H1 (cell line): ENCODE results near the gene SNRK. TPM values are rescaled to one million over a fixed set of nuclear protein-coding genes. Genes with fewer than 3 reads are reported as not detected.

Experiments
- CTCF ChIA-PET: fragments of 300-600 bp; sonication (Branson Sonifier 250); formaldehyde crosslinking; loops from one replicate; lab custom pipeline; 2021; ENCODE audit not compliant: partially characterized antibody; lab: Charles Lee
- POLR2A ChIA-PET: fragments of 300-600 bp; sonication (Branson Sonifier 250); formaldehyde crosslinking; loops from one replicate; lab custom pipeline; 2021; ENCODE audit warnings: inconsistent platforms; ENCODE audit not compliant: partially characterized antibody; lab: Charles Lee
- DNase-seq, 2 experiments: peaks; one replicate each; pipeline versions ENCODE4 v3.0.0 to v3.0.0-alpha.2; 2010 to 2022; ENCODE audit warnings: low spot score in 2 of 2, low read depth in 1 of 2, mixed read lengths in 1 of 2
- FAIRE-seq: peaks from 2 replicates; lab custom pipeline; 2011; peaks lifted over from hg19 to GRCh38; lab: Jason Lieb, UNC
- H2AFZ ChIP-seq: 2 replicates; pipeline ENCODE4 v1.8.1; 2012; ENCODE audit warnings: low read length, inconsistent platforms
- H2AK5ac ChIP-seq: 2 replicates; pipeline ENCODE4 v1.6.1; 2013; ENCODE audit warnings: low read depth, low read length
- H2BK120ac ChIP-seq: replicated peaks from 2 replicates; pipeline ENCODE3; 2013; ENCODE audit warnings: low read depth, low read length, inconsistent platforms
- H2BK12ac ChIP-seq: 2 replicates; pipeline ENCODE4 v1.6.1; 2013; ENCODE audit warnings: low read depth, low read length
- H2BK15ac ChIP-seq: 2 replicates; pipeline ENCODE4 v1.6.1; 2013; ENCODE audit warnings: low read length
- H2BK20ac ChIP-seq: 2 replicates; pipeline ENCODE4 v1.6.1; 2013; ENCODE audit warnings: low read length
- H2BK5ac ChIP-seq: 2 replicates; pipeline ENCODE4 v1.6.1; 2013; ENCODE audit warnings: low read depth, low read length
- H3K14ac ChIP-seq: 2 replicates; pipeline ENCODE4 v1.6.1; 2013; ENCODE audit warnings: inconsistent platforms; ENCODE audit not compliant: insufficient read length
- H3K18ac ChIP-seq: 2 replicates; pipeline ENCODE4 v1.6.1; 2013; ENCODE audit warnings: low read length; ENCODE audit errors: extremely low read depth
- H3K23ac ChIP-seq: 2 replicates; pipeline ENCODE4 v1.6.1; 2013; ENCODE audit warnings: inconsistent platforms; ENCODE audit not compliant: insufficient read length
- H3K23me2 ChIP-seq: 2 replicates; pipeline ENCODE4 v1.6.1; 2013; ENCODE audit warnings: low read depth, low read length
- H3K27ac ChIP-seq: 2 replicates; pipeline ENCODE4 v1.6.1; 2011; ENCODE audit warnings: low read depth, low read length, inconsistent platforms
- H3K27me3 ChIP-seq, 4 experiments: replicated peaks in 1 of 4; 1 replicate in 1 of 4; 2 replicates in 3 of 4; pipeline versions ENCODE4 v1.6.1 to v1.8.1; 2011 to 2013; ENCODE audit warnings: low read length in 3 of 4, mild to moderate bottlenecking in 3 of 4, inconsistent platforms in 2 of 4, mixed read lengths in 2 of 4, moderate library complexity in 1 of 4; ENCODE audit not compliant: control insufficient read depth in 3 of 4, insufficient read depth in 3 of 4; ENCODE audit errors: extremely low read depth in 1 of 4
- H3K36me3 ChIP-seq, 4 experiments: 2 replicates each; pipeline versions ENCODE4 v1.6.1 to v1.8.1; 2011 to 2013; ENCODE audit warnings: mild to moderate bottlenecking in 4 of 4, low read length in 3 of 4, moderate library complexity in 2 of 4, control low read depth in 1 of 4, inconsistent platforms in 1 of 4; ENCODE audit not compliant: insufficient read depth in 4 of 4, control insufficient read depth in 2 of 4
- H3K4ac ChIP-seq: replicated peaks from 2 replicates; pipeline ENCODE3; 2013; ENCODE audit warnings: low read length, low read depth, mixed read lengths, inconsistent platforms; ENCODE audit not compliant: insufficient read length
- H3K4me1 ChIP-seq, 4 experiments: replicated peaks in 1 of 4; 1 replicate in 1 of 4; 2 replicates in 3 of 4; pipeline versions ENCODE4 v1.6.1 to v1.8.1; 2011 to 2013; ENCODE audit warnings: low read length in 3 of 4, inconsistent platforms in 2 of 4, mixed read lengths in 1 of 4; ENCODE audit not compliant: insufficient read depth in 4 of 4, control insufficient read depth in 3 of 4
- H3K4me2 ChIP-seq, 2 experiments: 2 replicates each; pipeline versions ENCODE4 v1.6.1 to v1.8.1; 2011 to 2013; ENCODE audit warnings: low read depth in 2 of 2, low read length in 2 of 2, control low read depth in 1 of 2, inconsistent platforms in 1 of 2, mild to moderate bottlenecking in 1 of 2; ENCODE audit not compliant: insufficient read depth in 1 of 2
- H3K4me3 ChIP-seq, 4 experiments: fragments of 200-600, 300-600 bp in 1 of 4; sonication (generic), shearing (Covaris generic), sonication (Bioruptor Twin) in 1 of 4; 2 replicates each; pipeline versions ENCODE4 v1.5.1 to v1.8.1; 2011 to 2016; ENCODE audit warnings: low read length in 4 of 4, low read depth in 3 of 4, control low read depth in 2 of 4, inconsistent platforms in 2 of 4, mild to moderate bottlenecking in 2 of 4, mixed read lengths in 1 of 4, moderate library complexity in 1 of 4; ENCODE audit not compliant: insufficient read depth in 2 of 4; ENCODE audit errors: extremely low read depth in 1 of 4
- H3K56ac ChIP-seq: replicated peaks from 2 replicates; pipeline ENCODE3; 2013; ENCODE audit warnings: low read depth, mild to moderate bottlenecking, mixed read lengths, low read length, inconsistent platforms; ENCODE audit not compliant: insufficient read length
- H3K79me1 ChIP-seq: 2 replicates; pipeline ENCODE4 v1.6.1; 2013; ENCODE audit warnings: low read depth, low read length, control low read depth
- H3K79me2 ChIP-seq, 2 experiments: 2 replicates each; pipeline versions ENCODE4 v1.6.1 to v1.8.1; 2012 to 2013; ENCODE audit warnings: low read length in 2 of 2, mild to moderate bottlenecking in 2 of 2, inconsistent platforms in 1 of 2; ENCODE audit not compliant: insufficient read depth in 2 of 2, control insufficient read depth in 1 of 2
- H3K9ac ChIP-seq, 4 experiments: replicated peaks in 1 of 4; 1 replicate in 1 of 4; 2 replicates in 3 of 4; pipeline versions ENCODE4 v1.6.1 to v1.8.1; 2011 to 2013; ENCODE audit warnings: low read depth in 3 of 4, low read length in 3 of 4, control low read depth in 2 of 4, mild to moderate bottlenecking in 2 of 4, moderate library complexity in 2 of 4, inconsistent platforms in 1 of 4; ENCODE audit errors: extremely low read depth in 1 of 4
- H3K9me3 ChIP-seq, 2 experiments: 2 replicates each; pipeline versions ENCODE4 v1.6.1 to v1.8.1; 2012 to 2013; ENCODE audit warnings: mild to moderate bottlenecking in 2 of 2, moderate library complexity in 2 of 2, control low read depth in 1 of 2, inconsistent platforms in 1 of 2, low read depth in 1 of 2, low read length in 1 of 2, mixed read lengths in 1 of 2; ENCODE audit not compliant: insufficient read depth in 2 of 2
- H4K20me1 ChIP-seq, 2 experiments: replicated peaks in 1 of 2; 2 replicates each; pipeline versions ENCODE3 to v1.8.1; 2011 to 2013; ENCODE audit warnings: inconsistent platforms in 2 of 2, low read length in 2 of 2, mild to moderate bottlenecking in 1 of 2; ENCODE audit not compliant: insufficient read depth in 2 of 2, control insufficient read depth in 1 of 2
- H4K5ac ChIP-seq: 2 replicates; pipeline ENCODE4 v1.6.1; 2013; ENCODE audit warnings: low read length, low read depth, mixed read lengths, inconsistent platforms; ENCODE audit not compliant: insufficient read length
- H4K8ac ChIP-seq: 2 replicates; pipeline ENCODE4 v1.8.0; 2013; ENCODE audit warnings: mild to moderate bottlenecking, moderate library complexity, low read length, inconsistent platforms; ENCODE audit not compliant: insufficient read depth; ENCODE audit errors: extremely low read depth
- H4K91ac ChIP-seq: replicated peaks from 2 replicates; pipeline ENCODE3; 2013; ENCODE audit warnings: low read length, mixed read lengths, inconsistent platforms; ENCODE audit not compliant: insufficient read length
- E2F6 ChIP-seq: IDR thresholded peaks from 2 replicates; pipeline ENCODE4 v1.6.1; 2012; ENCODE audit warnings: inconsistent platforms
- KDM1A ChIP-seq: fragments of 200-600, 300-600 bp; sonication (generic); IDR thresholded peaks from 2 replicates; pipeline ENCODE4 v1.7.1; 2016; ENCODE audit warnings: mild to moderate bottlenecking, low read length, borderline replicate concordance
- MAFK ChIP-seq: IDR thresholded peaks from 2 replicates; pipeline ENCODE4 v1.6.1; 2012; ENCODE audit warnings: low read depth, mild to moderate bottlenecking, improper control_type of control experiment, low read length
- RXRA ChIP-seq: IDR thresholded peaks from 2 replicates; pipeline ENCODE4 v1.6.1; 2011; ENCODE audit warnings: low read depth, mild to moderate bottlenecking, low read length, moderate library complexity; ENCODE audit not compliant: insufficient read depth
- TAF7 ChIP-seq: optimal IDR thresholded peaks from 2 replicates; pipeline ENCODE3; 2011; ENCODE audit warnings: low read depth, mild to moderate bottlenecking, inconsistent platforms, low read length, moderate library complexity, borderline replicate concordance
- TEAD4 ChIP-seq: IDR thresholded peaks from 2 replicates; pipeline ENCODE4 v1.6.1; 2012; ENCODE audit warnings: low read depth, low read length, inconsistent platforms, mixed read lengths
- WGBS, 2 experiments: shearing (Covaris generic) in 1 of 2; methylation state at CpG; one replicate each; pipeline versions ENCODE4 v1.1.6 to v1.1.7; 2013 to 2015; ENCODE audit warnings: low lambda C conversion rate in 2 of 2, mixed read lengths in 2 of 2, inconsistent platforms in 1 of 2, low coverage in 1 of 2, missing lambda C conversion rate in 1 of 2; ENCODE audit not compliant: insufficient replicate concordance in 2 of 2, insufficient coverage in 1 of 2, insufficient read length in 1 of 2; ENCODE audit errors: extremely low coverage in 1 of 2, missing lambda C conversion rate in 1 of 2; 5-methylcytosine and 5-hydroxymethylcytosine counted together
- polyA plus RNA-seq, 7 experiments: library from polyadenylated mRNA; depleted of rRNA in 3 of 7; stranded (reverse) in 5 of 7; unstranded in 2 of 7; fragments of >200 nt in 5 of 7; fragments of 200-250 nt in 2 of 7; gene quantifications; 1 replicate in 5 of 7; 2 replicates in 1 of 7; 4 replicates in 1 of 7; pipeline versions ENCODE4 v1.2.1 to v1.2.3, GENCODE V29; 2011 to 2013; ENCODE audit warnings: missing spikeins in 2 of 7, mixed read lengths in 2 of 7
- total RNA-seq: library from RNA; stranded (reverse); fragmentation: NEBNext Ultra II Directional; extraction: Animal tissue kit (Norgen Biotek cat#: 25700); gene quantifications from 2 replicates; pipeline ENCODE4 v1.2.1, GENCODE V29; 2021
- TF ChIP-seq, protein P1 (sequence below): IDR thresholded peaks from 2 replicates; pipeline ENCODE4 v1.6.1; 2012; ENCODE audit warnings: inconsistent platforms

Gene SNRK
- total and polyA plus RNA-seq, 2 of the 8 experiments (the other 6 are each of a cell fraction or from before 2014, with no cell fraction given), result 4.4 to 11.7 TPM

DNA sequence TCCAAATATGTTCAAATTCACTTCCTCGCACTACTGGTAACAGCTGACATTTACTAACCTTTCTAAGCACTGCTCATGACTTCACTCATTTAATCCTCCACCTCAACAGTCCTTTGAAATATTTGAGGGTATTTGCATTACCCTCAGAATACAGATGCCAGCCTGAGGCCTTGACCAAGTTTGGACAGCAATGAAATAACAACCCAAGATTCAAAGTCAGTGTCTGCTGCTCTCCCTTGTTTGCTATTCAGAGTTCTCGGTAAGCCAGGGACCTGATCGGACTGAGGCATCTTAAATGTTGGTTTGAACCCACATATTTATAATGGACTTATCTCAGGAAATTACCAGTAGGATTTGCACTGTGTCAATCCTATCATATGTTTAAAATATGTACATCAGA, 19.9 kb upstream of the SNRK start:
- Histone ChIP-seq H3K79me1 (no peaks in the 10 kb centered on the region), H4K91ac (no peak overlapping the region), H3K36me3 (no peaks in the 10 kb centered on the region), H3K27me3 (no peaks in the 10 kb centered on the region), H2BK20ac (no peak overlapping the region), H3K56ac (no peak overlapping the region), H4K5ac (no peak overlapping the region), H3K4ac (no peak overlapping the region), H3K9ac (no peak overlapping the region), H2BK120ac (no peak overlapping the region), H3K4me1 (no peaks in the 10 kb centered on the region), H3K79me2 (no peaks in the 10 kb centered on the region), H2BK5ac (no peak overlapping the region), H4K20me1 (no peaks in the 10 kb centered on the region), H2AK5ac (no peak overlapping the region), H3K27ac (no peak overlapping the region), H3K4me2 (no peak overlapping the region), H4K8ac (no peak overlapping the region), H3K23ac (no peak overlapping the region), H2AFZ (no peak overlapping the region), H2BK15ac (no peak overlapping the region), H2BK12ac (no peak overlapping the region), H3K4me3 (no peak overlapping the region), H3K9me3 (no peaks in the 10 kb centered on the region), H3K23me2 (no peaks in the 10 kb centered on the region), H3K18ac (no peak overlapping the region), H3K14ac (no peak overlapping the region)
- FAIRE-seq (no peak), DNase-seq (no peak)
- ChIA-PET POLR2A (no interaction called here), CTCF (interaction anchor here (1.0 kb wide), 1 partner anchor 11 kb away, joined by 4 read pairs; no protein-coding TSS in a partner anchor)
- 59% methylated on average over 3 of the region's 3 CpGs; no CpG with 5 or more reads in 1 of the 2 experiments for WGBS, 2 experiments
- no peak for TF ChIP-seq MAFK
- TF ChIP-seq, protein P1, sequence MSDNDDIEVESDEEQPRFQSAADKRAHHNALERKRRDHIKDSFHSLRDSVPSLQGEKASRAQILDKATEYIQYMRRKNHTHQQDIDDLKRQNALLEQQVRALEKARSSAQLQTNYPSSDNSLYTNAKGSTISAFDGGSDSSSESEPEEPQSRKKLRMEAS, result no peak
- no peak for TF ChIP-seq KDM1A
- TF ChIP-seq RXRA, result no peak
- TF ChIP-seq TAF7, result no peak
- TF ChIP-seq TEAD4, result no peak
- TF ChIP-seq E2F6, result no peak
